Activated CD8-positive, alpha-beta memory T cell treated with anti-CD3 and anti-CD28 coated beads, Interleukin-2, amount 50 U/mL, for 24 hours (primary cell): Measurements from ENCODE around the gene PDC.

Source experiments
- DNase-seq: peaks from one replicate; pipeline ENCODE4 v3.0.0-alpha.2; 2020; ENCODE audit errors: extremely low read depth

Gene PDC

DNA sequence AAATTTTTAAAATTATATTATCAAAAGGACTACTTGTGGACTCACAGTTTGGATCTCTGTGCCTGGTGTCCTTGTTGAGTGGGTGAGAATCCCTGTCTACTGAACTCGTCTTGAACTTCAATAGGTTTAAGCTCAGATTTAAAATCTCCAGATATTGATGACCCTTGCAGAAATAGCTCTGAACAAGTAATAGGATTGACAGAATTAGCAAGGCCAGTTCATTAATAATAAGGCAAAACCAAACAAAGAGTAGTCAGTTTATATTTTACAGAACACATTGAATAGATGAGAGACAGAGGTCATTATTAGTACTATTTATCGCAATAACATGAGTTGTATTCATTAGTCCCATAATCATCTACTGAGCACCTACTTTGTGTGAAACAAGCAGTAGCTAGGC, at the start of gene PDC:
TSS of gene PDC (minus strand) at position 101 of the 400 bp plus-strand sequence. CDS start 11,655 bp downstream, outside the sequence.
- no peak for DNase-seq

DNA sequence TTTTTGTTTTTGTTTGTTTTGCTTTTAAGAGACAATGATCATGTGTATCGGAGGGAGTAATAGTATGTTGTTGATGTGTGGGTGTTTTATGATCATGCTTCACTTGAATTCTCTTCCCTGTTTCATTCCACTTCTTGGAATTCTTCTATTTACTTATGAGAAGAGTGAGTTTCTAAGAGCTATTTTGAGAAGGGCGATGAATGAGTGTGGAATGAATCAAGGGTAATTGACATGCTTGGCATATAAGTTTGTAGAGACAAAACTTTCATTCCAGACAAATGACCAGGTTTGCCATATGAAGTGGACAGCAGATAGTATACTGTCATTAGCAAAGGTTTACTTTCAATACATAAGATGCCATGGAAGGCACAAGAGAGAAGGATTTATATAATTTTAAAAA, 42.3 kb upstream of the PDC start:
- DNase-seq = no peak

DNA sequence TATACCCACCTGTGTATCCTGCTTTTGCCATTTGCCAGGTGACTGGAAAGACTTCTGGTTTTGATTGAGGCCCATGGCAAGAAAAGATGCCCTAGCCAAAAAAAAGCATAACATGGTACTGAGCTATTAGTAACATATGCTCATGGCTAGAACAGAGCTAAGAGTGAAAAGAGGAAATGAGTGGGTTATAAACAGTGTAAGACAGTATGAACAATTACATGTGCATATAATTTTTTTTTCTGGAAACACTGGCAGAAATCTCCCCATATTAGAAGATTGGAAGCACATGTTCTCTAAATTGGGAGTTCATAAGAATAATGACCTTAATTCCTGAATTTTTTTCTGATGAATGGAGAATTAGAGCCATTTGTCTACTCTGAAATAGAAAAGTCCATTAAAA, 41.2 kb upstream of the PDC start:
- no peak for DNase-seq

DNA sequence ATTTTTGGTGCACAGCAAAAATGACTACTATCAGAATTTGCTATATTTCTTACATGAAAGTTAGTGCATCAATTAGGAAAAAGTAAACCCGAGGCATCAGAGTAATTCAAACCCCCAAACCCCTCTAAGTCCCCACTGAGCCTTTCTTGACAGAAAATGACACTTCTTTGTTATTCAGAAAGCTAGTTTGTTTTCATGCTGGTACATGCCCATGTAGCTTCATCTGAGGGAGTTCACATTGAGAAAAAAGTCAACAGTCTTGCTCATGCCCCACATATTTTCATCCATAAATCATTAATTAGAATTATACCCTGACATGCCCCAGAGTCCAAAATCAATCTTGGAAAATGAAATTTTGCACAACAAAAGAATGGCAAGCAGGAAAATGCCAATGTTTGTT, 39.9 kb upstream of the PDC start:
- DNase-seq = no peak

DNA sequence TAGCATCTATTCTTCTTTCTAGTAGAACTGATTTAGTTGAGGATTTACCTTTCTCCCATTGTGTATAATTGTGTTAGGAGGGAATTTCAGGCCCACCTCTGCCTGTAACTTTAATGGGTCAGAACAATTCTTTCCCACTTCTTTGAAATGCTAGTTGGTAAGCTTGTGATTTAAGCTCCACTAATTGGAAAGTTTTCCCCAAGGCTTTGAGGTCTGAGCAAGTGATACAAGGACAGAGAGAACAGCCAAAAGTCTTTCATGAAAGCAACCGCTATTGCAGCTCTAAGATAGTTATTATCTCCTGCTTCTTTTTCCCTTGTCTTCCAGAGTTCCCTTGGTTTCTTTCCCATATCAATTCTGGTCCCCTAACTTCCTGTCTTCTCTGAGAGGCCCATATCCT, 38.7 kb upstream of the PDC start:
- no peak for DNase-seq

DNA sequence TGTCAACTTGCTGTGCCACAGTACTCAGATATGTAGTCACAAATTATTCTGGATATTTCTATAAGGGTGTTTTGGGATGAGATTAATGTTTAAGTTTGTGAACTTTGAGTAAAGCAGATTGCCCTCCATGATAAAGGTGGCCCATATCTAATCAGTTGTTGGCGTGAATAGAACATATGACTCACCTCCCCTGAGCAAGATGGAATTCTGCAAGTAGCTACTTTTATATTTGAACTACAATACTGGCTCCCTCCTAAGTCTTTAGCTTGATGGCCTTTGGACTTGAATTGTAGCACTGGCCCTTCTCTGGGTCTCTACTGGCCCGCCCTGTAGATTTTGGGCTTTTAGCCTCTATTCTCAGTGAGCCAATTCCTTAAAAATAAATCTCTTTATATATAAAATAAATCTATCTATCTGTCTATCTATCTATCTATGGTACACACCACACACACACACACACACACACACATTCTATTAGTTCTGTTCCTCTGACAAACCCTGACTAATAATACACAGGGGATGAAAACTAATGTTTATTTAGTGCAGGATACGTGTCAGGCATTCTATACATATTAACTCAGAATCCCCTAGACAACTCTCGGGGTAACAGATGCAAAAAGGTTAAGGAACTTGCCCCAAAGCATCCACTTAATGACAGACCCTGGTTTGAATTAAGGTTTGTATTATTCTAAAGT, 37.9 kb upstream of the PDC start:
- DNase-seq = no peak

DNA sequence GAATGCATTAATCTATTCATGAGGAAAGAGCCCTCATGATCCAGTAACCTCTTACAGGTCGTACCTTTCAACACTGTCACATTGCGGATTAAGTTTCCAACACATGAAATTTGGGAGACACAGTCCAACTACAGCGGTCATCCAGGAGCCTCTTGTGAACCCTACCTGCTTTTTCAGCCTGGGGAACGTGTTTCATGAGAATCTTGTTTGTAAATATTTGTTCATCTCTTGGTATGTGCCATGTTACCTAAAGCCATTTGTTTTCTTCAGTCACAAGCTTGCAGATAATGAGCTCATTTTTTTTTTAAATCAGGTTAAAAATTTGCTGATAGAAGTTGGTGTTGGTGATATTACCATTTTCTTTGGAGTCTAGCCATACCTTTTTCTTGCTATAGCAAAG, 37.2 kb upstream of the PDC start:
- no peak for DNase-seq

DNA sequence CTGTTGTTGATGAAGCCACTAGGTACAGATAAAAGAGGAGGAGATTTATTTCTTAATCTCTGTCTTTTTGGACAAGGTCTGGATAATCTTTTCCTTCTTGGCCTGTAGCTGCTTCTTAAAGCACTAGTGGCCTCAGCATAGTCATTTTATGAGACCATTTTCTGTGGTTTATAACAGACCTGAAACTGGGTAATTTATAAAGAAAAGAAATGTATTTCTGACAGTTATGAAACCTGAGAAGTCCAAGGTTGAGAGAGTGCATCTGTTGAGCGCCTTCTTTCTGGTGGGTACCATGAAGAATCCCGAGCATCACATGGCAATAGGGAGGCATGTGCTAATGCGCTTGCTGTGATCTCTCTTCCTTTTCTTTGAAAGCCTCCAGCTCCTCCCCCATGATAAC, 36.7 kb upstream of the PDC start:
- no peak for DNase-seq

DNA sequence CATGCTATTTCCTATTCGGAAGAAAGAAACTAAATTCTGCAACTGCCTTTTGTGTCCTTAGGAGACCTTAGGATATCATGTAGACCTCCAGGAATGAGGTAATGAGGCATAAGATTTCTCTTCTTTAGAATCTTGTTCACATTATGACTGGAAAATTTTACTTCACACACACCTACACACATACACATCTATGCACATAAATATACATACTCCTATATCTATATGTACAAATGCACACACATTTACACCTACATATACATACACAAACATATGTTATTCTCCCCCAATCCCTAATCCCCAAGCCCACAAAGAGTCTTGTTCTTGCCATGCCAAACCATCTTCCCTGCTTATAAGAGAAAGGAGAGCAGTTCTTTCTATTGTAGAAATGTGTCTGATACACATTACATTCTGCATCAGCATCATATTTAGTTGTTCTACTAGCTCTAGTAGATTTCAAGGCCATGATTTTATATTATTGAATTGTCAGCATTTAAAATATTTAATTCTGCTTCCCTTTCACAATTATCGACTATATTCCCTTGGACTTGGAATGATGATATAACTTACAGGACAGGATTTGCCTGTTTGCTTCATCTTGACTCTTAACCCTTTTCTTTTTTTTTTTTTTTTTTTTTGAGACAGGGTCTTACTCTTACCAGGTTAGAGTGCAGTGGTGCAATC, 35.4 kb upstream of the PDC start:
- DNase-seq = no peak

DNA sequence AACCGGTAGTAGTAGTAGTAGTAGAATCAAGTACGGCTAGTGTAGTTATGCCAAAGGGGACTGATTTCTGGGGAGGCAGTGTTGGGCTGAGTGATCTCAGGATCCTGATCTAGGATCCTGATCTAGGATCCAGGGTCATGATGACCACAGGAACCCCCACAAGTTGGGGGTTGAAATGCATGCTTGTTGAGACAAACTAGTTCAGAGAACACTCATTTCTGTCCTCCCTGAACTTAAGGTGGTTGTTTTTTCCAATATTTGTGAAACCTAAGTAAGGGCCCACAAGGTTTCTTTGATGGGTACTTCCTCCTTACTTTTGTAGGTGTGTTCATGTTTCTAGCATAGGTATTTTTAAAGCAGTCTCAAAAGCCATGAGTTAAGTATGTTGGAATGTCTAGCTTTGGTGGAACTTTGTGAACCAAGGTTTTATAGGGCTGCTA, 33.9 kb upstream of the PDC start:
- no peak for DNase-seq

DNA sequence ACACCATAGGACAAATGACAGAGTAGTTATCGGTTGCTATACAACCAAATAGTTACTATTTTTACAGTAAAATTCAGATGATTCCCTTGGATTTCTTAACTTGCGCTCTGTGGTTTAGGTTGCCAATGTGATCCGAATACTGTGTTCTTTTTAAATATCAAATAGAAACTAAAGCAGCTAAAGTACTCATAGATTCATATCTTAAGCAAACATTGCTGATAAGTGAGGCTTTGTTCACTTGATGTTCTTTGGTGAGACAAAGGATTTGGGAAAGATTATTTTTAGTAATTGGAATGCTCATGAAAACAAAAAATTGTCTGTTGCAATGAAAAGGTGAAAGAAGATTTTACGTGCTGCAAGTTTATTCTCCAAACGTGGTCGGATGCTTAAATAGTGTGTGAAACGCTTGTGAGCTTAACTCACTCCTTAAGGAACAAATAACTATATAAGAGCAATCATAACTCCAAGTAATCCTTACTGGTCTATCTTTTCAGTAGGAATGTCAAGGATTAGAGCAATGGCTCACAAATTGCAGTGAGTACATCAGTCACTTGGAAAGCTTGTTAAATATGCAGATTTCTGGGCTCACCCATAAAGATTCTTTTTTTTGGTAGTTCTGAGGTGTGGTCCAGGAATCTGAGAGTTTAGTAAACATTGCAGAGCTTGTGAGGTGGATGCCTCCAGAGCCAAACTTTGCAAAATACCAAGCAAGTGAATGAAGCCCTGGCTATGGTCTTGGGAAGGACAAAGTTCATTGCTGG, 31.8 kb upstream of the PDC start:
- DNase-seq = no peak

DNA sequence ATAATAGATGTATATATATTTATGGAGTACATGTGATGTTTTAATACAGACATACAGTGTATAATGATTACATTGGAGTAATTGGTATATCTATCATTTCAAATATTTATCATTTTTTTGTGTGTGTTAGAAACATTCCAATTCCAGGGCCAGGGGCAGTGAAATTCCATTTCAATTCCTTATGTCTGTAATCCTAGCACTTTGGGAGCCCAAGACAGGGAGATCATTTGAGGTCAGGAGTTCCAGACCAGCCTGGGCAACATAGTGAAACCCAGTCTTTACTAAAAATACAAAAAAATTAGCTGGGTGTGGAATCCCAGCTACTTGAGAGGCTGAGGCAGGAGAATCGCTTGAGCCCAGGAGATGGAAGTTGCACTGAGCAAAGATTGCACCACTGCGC, 30.4 kb upstream of the PDC start:
- DNase-seq = no peak

DNA sequence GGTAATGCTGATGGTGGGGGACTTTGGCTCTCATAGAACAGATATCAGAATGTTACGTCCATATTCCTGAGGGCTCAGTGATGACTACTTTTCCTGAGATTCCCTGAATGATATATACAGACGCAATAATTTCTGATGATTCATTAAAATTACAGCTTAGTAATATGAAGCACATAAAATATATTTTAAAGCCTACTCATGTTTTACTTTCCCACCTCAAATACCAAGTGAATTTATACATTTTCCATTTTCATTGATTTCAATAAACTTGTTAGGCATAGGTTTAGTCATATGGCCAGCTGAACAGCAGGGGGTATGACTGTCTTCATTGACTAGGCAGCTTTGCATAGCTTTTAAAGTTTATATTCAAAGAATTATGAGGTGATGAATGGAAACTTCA, 26.2 kb upstream of the PDC start:
- no peak for DNase-seq

DNA sequence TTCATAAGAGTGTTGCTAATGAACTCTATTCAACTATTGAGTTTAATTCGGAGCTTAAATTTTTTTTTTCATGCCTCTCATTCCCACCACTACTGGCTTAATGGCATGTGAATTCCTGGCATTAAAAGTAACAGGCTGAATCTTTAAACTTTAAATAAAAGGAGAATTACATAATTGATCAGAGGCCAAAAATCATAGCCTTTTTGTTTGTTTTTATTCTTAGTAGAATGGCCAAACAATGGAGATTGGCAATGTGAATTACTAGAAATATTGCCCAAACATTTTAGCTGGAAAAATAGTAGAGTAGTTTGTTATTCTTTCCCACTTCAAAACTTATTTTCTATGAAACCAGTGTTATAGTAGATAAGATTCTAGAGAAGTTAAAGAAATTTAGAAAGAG, 25.1 kb upstream of the PDC start:
- no peak for DNase-seq

DNA sequence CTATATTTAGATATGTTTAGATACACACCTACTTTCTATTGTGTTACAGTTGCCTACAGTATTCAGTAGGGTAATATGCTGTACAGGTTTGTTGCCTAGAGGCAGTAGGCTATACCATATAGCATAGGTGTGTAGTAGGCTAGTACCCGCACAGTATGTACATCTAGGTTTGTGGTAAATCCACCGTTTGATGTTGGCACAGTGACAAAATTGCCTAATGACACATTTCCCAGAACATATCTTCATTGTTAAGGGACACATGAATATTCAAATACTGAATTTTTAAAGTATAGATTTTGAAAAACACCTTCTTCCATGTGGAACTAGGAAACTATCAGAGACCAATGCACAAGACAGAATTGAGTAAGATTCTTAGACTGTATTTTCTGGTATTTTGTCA, 22.6 kb upstream of the PDC start:
- DNase-seq = no peak

DNA sequence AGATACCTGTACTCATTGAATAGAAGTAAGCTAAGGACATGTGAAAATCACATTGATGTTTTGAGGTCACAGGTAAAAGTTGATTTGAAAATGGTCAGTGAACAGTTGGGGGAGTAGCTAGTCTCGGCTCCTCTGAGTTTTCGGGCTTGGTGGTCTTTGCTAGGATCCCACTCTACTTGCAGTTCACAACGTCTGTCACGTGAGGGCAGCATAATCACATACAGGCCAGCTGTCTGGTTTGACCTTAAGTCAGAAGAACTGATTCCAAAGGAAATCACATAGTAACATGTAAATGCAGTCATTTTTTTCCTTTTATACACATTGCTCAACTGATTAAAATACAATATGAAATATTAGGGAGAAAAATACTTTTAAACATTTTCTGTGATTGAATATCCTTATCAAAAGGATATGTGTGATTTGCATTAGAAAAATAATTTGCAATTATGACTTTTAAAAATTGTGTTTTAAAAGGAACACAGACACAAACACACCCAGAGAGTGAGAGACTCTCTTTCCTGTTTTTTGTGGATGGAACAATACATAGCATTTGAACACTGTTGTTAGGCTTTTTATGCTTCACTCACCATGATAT, 21.8 kb upstream of the PDC start:
- peak; percentile 29 for DNase-seq

DNA sequence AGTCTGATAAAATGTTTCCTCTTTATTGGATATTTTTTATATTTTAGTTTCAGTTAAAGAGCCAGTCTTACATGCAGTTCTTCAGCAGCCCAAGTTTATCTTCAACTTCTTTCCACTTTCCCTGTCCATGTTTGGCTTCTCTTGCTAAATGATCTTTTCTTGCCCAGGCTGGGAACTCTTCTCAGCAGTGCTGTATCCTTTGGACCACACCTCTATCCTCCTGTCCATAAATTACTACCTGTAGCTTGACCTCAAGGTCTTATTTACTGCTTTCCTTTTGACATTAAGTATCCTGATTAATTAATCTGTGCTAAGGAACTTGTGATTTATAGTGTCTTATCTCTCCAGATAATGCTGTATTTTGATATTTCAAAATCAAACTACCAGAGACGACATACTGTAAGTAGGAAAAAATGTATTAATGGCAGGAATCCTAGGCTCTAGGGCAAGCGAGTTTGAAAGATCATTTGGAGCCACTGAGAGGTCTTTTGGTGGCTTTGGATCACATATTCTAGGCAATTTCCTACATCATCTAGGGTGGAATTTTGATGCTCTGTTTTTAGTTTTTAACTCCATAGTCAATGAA, 20.5 kb upstream of the PDC start:
- DNase-seq = no peak

DNA sequence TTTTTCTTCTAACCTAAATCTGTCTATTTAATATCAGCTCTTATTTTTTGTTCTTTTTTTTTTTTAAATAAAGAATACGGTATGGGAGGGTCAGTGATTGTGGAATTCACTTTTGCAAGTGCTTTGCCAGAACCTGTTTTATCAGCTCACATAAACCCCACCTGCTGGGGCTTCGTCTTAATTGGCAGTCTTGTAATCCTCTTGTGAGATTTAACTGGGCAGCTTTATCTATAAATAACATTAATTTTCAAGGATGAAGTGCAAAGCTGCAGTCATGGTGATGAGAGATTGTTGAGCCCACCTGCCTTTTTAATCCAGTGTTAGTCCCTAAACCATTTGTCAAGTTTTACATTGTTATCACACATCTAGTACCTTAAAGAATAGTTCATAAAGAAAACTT, 18.2 kb upstream of the PDC start:
- DNase-seq = no peak

DNA sequence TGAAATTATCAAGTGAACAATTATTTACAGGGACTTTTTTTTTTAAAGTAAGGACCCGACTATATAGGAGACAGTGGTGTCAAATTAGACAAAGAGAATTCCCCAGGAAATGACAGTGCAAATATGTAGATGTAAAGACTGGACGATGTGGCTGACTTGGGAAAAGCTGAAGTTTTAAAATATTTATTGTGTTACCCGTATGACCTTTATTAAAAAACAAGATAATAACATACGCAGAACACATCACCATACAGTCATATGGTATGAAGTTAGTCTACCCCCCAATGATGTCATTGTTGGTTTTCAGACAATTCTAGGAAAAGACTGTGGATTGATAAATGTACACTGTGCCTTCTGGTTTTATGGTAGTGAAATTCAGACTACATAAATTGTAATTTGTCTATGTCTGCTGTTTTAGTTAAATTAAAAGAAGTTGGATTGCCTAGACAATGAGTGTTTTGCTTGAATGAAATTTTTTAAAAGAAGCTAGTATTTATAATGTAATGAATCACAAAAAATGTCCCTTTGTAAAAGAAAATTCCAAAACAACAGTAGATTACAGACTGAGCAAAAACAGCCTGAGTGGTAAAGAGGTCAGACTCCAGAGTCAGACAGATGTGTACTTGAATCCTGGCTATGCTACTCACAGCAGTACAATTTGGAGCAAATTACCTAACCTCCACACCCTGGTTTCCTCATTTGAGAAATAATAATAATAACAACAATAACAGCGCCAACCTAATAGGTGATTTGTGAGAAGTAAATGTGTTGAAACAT, 15.5 kb upstream of the PDC start:
- DNase-seq = no peak

DNA sequence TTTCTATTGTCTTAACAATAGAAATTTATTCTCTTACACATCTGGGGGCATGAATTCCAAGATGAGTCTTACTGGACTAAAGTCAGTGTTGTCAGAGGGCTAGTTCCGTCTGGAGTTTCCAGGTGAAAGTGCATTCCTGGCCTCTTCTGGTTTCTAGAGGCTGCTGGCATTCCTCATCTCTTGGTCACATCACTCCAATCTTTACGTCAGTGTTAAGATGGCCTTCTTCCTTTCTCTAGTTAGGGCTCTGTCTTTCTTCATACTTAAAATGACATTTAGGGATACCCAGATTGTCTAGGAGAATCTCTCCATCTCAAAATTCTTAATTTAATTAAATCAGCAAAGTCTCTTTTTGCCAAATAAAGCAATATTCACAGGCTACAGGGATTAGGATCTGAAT, 13.3 kb upstream of the PDC start:
- no peak for DNase-seq

DNA sequence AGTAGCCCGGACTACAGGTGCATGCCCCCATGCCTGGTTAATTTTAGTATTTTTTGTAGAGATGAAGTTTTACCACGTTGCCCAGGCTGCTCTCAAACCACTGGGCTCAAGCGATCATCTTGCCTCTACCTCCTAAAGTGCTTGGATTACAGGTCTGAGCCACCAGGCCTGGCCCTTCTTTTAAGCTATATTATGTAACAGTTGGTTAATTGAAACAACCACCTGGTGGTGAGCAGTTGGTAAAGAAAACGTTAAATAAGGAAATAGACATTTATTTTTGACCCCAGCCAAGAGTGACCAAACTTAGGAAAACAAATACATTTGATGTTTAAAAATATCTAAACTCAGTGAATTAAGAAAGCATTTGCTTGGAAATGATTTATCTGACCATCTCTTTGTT, 12.1 kb upstream of the PDC start:
- DNase-seq = no peak
